ENCODE data around the gene ADAM17. TPM values are rescaled to one million over a fixed set of nuclear protein-coding genes. Genes with fewer than 3 reads are reported as not detected.
A peak's percentile ranks its signal among the peaks of the same experiment; 100 is the strongest.

ADAM17 gene
- polyA plus RNA-seq, 1 donor from 2014 or later = 32.6 TPM

DNA sequence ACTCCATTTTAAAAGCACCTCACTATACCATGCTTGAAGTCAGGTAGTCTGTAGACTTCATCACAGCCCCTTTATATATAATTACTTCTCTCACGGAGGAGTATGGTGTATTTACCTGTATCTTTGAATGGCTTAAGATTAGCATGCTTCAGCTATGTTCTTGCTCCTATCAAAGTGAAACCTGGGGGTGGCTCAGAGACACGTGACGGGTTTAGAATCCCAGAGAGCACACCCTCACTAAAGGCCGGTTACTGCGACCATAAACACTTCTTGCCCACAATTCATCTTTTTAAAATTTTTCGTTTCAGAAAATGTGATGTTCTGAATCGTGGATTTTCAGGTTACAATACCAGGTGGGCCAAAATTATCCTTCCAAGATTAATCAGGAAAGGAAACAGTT is 77.7 kb downstream of the ADAM17 start:
- Histone ChIP-seq H4K20me1 (ENCODE audit: insufficient read depth) (no peaks in the 10 kb centered on the region), H3K4me2 (ENCODE audit: low read length) (no peak overlapping the region), H3K27ac (ENCODE audit: low read length) (no peak overlapping the region), H3K9ac (ENCODE audit: low read length) (no peak overlapping the region), H3K9me3 (ENCODE audit: low read length) (no peaks in the 10 kb centered on the region), H3K27me3 (ENCODE audit: insufficient read depth, low read depth, low read length) (no peaks in the 10 kb centered on the region), H3K79me2 (replicated peaks; ENCODE audit: insufficient read depth, low read length) (no peaks in the 10 kb centered on the region), H3K4me3 (ENCODE audit: low read length) (no peak overlapping the region), H2AFZ (ENCODE audit: low read depth, low read length) (no peak overlapping the region), H3F3A (ENCODE audit: insufficient read depth, low read length, poor library complexity, severe bottlenecking) (no peaks in the 10 kb centered on the region), H3K9me2 (ENCODE audit: insufficient read depth, low read length) (no peaks in the 10 kb centered on the region), H3K36me3 (ENCODE audit: insufficient read depth, low read length) (no peaks in the 10 kb centered on the region)
- TF ChIP-seq EZH2 (IDR thresholded peaks at IDR 0.05; ENCODE audit: borderline replicate concordance, insufficient read depth, low read length, poor library complexity, severe bottlenecking) (no peak), EP300 (conservative IDR thresholded peaks at IDR 0.05; ENCODE audit: poor library complexity, severe bottlenecking) (no peak), SMC3 (conservative IDR thresholded peaks at IDR 0.05; ENCODE audit: poor library complexity) (no peak), MXI1 (conservative IDR thresholded peaks at IDR 0.05; ENCODE audit: poor library complexity, severe bottlenecking) (no peak), TAF1 (IDR thresholded peaks at IDR 0.05; ENCODE audit: low read depth) (no peak), RAD21 (conservative IDR thresholded peaks at IDR 0.05) (no peak)
- TF ChIP-seq, protein P1, sequence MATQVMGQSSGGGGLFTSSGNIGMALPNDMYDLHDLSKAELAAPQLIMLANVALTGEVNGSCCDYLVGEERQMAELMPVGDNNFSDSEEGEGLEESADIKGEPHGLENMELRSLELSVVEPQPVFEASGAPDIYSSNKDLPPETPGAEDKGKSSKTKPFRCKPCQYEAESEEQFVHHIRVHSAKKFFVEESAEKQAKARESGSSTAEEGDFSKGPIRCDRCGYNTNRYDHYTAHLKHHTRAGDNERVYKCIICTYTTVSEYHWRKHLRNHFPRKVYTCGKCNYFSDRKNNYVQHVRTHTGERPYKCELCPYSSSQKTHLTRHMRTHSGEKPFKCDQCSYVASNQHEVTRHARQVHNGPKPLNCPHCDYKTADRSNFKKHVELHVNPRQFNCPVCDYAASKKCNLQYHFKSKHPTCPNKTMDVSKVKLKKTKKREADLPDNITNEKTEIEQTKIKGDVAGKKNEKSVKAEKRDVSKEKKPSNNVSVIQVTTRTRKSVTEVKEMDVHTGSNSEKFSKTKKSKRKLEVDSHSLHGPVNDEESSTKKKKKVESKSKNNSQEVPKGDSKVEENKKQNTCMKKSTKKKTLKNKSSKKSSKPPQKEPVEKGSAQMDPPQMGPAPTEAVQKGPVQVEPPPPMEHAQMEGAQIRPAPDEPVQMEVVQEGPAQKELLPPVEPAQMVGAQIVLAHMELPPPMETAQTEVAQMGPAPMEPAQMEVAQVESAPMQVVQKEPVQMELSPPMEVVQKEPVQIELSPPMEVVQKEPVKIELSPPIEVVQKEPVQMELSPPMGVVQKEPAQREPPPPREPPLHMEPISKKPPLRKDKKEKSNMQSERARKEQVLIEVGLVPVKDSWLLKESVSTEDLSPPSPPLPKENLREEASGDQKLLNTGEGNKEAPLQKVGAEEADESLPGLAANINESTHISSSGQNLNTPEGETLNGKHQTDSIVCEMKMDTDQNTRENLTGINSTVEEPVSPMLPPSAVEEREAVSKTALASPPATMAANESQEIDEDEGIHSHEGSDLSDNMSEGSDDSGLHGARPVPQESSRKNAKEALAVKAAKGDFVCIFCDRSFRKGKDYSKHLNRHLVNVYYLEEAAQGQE (IDR thresholded peaks at IDR 0.05; ENCODE audit: borderline replicate concordance) = no peak
- TF ChIP-seq, protein P2, sequence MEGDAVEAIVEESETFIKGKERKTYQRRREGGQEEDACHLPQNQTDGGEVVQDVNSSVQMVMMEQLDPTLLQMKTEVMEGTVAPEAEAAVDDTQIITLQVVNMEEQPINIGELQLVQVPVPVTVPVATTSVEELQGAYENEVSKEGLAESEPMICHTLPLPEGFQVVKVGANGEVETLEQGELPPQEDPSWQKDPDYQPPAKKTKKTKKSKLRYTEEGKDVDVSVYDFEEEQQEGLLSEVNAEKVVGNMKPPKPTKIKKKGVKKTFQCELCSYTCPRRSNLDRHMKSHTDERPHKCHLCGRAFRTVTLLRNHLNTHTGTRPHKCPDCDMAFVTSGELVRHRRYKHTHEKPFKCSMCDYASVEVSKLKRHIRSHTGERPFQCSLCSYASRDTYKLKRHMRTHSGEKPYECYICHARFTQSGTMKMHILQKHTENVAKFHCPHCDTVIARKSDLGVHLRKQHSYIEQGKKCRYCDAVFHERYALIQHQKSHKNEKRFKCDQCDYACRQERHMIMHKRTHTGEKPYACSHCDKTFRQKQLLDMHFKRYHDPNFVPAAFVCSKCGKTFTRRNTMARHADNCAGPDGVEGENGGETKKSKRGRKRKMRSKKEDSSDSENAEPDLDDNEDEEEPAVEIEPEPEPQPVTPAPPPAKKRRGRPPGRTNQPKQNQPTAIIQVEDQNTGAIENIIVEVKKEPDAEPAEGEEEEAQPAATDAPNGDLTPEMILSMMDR (IDR thresholded peaks at IDR 0.05; ENCODE audit: poor library complexity, severe bottlenecking) = no peak

DNA sequence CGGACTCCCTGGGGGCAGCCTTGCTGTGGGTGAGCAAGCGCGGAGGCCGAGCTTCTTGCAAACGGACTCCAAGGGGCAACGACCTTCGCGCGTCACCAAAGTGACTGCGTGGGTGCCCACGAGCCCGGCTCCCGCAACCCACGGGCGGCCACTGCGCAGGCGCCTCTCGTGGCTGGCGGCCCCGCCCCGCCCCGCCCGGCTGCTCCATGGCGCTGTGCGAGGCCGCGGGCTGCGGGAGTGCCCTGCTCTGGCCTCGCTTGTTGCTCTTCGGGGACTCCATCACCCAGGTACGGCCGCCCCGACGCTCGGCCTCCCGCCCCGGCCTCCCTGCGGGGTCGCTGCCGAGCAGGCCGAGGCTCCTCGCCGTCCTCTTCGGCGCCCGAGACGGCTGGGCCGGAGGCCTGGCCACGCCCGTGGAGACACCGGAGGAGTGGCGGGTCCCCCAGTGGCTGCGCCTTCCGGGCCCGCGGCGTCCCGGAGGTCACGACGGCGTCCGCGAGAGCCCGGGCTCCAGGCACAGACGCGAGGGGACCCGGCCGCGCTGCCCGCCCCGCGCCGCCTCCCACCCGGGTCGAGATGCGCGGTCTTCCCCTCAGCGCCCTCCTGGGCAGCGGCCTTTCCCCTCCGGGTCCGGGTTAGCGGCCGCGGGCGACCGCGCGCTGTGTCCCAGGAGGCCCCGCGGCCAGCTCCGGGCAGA is 81.1 kb downstream of the ADAM17 start, which contains the start of gene IAH1:
Gene IAH1, plus strand, starts transcription at position 191 of the 697 bp plus-strand sequence. Its CDS starts 16 bp downstream, at position 207.
- Histone ChIP-seq H3K9me2 (ENCODE audit: insufficient read depth, low read length) (no peaks in the 10 kb centered on the region), H3K9ac (ENCODE audit: low read length) (peak within 1 kb of the TSS; percentile 55), H3K4me3 (ENCODE audit: low read length) (peak within 1 kb of the TSS; percentile 66), H3F3A (ENCODE audit: insufficient read depth, low read length, poor library complexity, severe bottlenecking) (no peaks in the 10 kb centered on the region), H3K4me2 (ENCODE audit: low read length) (peak within 1 kb of the TSS; percentile 55), H3K79me2 (replicated peaks; ENCODE audit: insufficient read depth, low read length) (no peaks in the 10 kb centered on the region), H3K9me3 (ENCODE audit: low read length) (no peaks in the 10 kb centered on the region), H3K27me3 (ENCODE audit: insufficient read depth, low read depth, low read length) (no peaks in the 10 kb centered on the region), H3K36me3 (ENCODE audit: insufficient read depth, low read length) (no peaks in the 10 kb centered on the region), H4K20me1 (ENCODE audit: insufficient read depth) (no peaks in the 10 kb centered on the region), H2AFZ (ENCODE audit: low read depth, low read length) (peak within 1 kb of the TSS; percentile 8), H3K27ac (ENCODE audit: low read length) (no peak within 1 kb of the TSS)
- TF ChIP-seq MXI1 (conservative IDR thresholded peaks at IDR 0.05; ENCODE audit: poor library complexity, severe bottlenecking) = peak; percentile 29
- TF ChIP-seq, protein P2 (IDR thresholded peaks at IDR 0.05; ENCODE audit: poor library complexity, severe bottlenecking) = no peak
